Right atrium auricular region (tissue), 2 donors: ENCODE data around the gene RSPO4. TPM values are rescaled to one million over a fixed set of nuclear protein-coding genes. Genes with fewer than 3 reads are reported as not detected.

Experiments used
- DNase-seq: peaks from one replicate; pipeline ENCODE4 v3.0.0-alpha.2; 2019; ENCODE audit warnings: low spot score
- H3K27ac ChIP-seq, 2 donors: fragments of 200-600 bp; sonication (generic); 1 replicate in 1 of 2; 2 replicates in 1 of 2; pipeline ENCODE4 v1.5.1; 2016 to 2019
- H3K27me3 ChIP-seq, 2 donors: fragments of 200-600 bp; sonication (generic); one replicate each; pipeline versions ENCODE4 v1.5.1 to v1.6.0; 2017 to 2019
- H3K36me3 ChIP-seq: fragments of 200-600 bp; sonication (generic); one replicate; pipeline ENCODE4 v1.5.1; 2016
- H3K4me1 ChIP-seq, 2 donors: fragments of 200-600 bp; sonication (generic); one replicate each; pipeline versions ENCODE4 v1.5.1 to v1.6.0; 2017 to 2019
- H3K4me3 ChIP-seq, 2 donors: fragments of 200-600 bp; sonication (generic); 1 replicate in 1 of 2; 2 replicates in 1 of 2; pipeline ENCODE4 v1.5.1; 2017 to 2019; ENCODE audit warnings: mild to moderate bottlenecking in 1 of 2, moderate library complexity in 1 of 2
- H3K9me3 ChIP-seq, 2 donors: fragments of 200-600 bp; sonication (generic); one replicate each; pipeline ENCODE4 v1.5.1; 2019
- total RNA-seq, 2 donors: library from RNA; depleted of rRNA; stranded (reverse); fragments of >200 nt; gene quantifications; one replicate each; pipeline ENCODE4 v1.1.0, GENCODE V29; 2016
- TF ChIP-seq, protein P1 (sequence below), 2 donors: fragments of 200-600 bp; sonication (generic); IDR thresholded peaks; one replicate each; pipeline ENCODE4 v1.5.1; 2019; ENCODE audit warnings: antibody characterized with exemption in 2 of 2

Gene RSPO4
- total RNA-seq, 2 donors from 2014 or later = 0.15 to 0.20 TPM

DNA sequence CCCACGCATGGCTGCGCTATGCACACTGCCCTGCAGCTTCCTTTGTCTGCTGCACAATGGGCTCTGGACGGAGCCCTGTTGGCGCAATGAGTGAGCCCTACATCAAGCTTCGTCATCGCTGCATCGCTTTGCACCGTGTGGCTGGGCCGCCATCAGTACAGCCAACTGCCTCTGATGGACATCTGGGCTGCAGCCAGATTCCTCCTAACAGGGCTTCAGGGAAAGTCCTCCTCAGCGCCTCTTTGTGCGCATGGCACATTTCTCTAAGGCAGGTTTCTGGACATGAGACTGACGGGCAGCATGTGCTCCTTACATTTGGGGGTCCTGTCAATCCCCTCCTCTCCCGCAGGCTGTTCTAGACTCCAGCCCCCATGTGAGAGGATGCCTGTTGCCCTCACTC is 56.3 kb downstream of the RSPO4 start:
- H3K36me3 ChIP-seq = no peaks in the 10 kb centered on the region
- no peaks in the 10 kb centered on the region for H3K27me3 ChIP-seq
- DNase-seq = no peak
- H3K9me3 ChIP-seq = no peaks in the 10 kb centered on the region
- H3K4me1 ChIP-seq = no peaks in the 10 kb centered on the region
- TF ChIP-seq, protein P1, sequence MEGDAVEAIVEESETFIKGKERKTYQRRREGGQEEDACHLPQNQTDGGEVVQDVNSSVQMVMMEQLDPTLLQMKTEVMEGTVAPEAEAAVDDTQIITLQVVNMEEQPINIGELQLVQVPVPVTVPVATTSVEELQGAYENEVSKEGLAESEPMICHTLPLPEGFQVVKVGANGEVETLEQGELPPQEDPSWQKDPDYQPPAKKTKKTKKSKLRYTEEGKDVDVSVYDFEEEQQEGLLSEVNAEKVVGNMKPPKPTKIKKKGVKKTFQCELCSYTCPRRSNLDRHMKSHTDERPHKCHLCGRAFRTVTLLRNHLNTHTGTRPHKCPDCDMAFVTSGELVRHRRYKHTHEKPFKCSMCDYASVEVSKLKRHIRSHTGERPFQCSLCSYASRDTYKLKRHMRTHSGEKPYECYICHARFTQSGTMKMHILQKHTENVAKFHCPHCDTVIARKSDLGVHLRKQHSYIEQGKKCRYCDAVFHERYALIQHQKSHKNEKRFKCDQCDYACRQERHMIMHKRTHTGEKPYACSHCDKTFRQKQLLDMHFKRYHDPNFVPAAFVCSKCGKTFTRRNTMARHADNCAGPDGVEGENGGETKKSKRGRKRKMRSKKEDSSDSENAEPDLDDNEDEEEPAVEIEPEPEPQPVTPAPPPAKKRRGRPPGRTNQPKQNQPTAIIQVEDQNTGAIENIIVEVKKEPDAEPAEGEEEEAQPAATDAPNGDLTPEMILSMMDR (IDR thresholded peaks at IDR 0.05) = no peak
- no peak overlapping the region for H3K4me3 ChIP-seq
- no peak overlapping the region for H3K27ac ChIP-seq

DNA sequence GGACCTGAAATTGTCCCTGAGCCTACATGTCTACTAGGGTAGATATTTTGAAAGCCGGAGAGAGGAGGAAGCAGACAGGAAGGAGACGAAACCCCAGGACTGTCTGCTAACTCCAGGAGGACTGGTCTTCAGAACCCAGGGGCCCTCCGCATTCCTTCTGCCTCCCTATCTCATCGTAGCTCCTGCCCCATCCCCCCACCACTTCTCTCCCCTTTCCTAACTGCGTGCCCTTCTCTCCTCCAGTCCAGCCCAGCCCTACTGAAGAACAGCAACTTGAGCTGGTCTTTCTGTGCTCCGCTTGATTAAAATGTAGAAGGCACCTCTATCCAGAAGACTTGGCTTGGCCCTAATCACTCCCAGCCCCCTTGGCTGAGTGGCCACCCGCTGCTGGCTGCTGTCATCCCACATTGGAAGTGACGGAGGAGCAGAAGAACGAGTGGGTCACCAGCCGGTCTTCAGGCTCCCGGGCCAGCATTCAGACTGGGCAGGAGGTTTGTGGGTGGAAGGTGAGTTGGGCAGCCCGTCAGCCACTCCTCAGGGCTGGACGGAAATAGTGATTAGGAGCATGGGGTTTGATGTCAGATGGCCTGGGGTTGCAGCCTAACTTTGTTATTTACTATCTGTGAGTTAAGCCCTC is 57.2 kb downstream of the RSPO4 start:
- Histone ChIP-seq H3K27me3 (no peaks in the 10 kb centered on the region), H3K9me3 (no peaks in the 10 kb centered on the region), H3K36me3 (no peaks in the 10 kb centered on the region), H3K4me1 (no peaks in the 10 kb centered on the region), H3K27ac (no peak overlapping the region), H3K4me3 (no peak overlapping the region)
- TF ChIP-seq, protein P1 (IDR thresholded peaks at IDR 0.05) = no peak
- DNase-seq = no peak

DNA sequence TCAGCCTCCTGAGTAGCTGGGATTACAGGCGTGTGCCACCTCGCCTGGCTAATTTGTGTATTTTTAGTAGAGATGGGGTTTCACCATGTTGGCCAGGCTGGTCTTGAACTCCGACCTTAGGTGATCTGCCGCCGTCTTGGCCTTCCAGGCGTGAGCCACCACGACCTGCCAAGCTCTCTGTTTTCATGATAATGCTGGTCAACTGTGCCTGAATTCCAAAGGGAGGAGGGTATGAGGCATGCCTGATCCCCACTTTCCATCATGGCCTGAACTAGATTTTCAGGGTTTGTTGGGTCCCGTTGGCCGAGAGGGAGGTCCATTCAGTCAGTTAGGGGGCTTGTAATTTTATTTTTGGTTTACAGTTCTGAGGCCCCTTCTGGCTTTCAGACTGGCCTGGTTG is 58.0 kb downstream of the RSPO4 start:
- TF ChIP-seq, protein P1 (IDR thresholded peaks at IDR 0.05) = no peak
- Histone ChIP-seq H3K4me3 (no peak overlapping the region), H3K27me3 (no peaks in the 10 kb centered on the region), H3K36me3 (no peaks in the 10 kb centered on the region), H3K4me1 (no peaks in the 10 kb centered on the region), H3K9me3 (no peaks in the 10 kb centered on the region), H3K27ac (no peak overlapping the region)
- no peak for DNase-seq

DNA sequence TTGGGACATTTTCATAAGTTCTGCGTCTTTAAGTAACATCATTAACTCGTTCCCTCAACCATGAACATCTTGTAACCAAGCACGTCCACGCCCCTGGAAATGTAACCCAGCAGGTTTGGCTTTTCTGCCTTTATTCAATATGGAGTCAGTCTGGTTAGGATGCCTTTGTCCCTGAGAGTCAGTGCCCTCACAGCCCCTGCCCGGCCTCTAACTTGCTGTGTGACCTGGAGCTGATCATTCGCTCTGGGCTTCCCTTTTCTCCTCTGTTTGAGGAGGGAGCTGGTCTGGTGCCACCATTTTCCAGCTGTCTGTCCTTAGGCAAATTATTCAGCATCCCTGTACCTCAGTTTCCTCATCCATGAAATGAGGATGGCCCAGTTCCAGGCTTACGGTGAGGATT is 59.5 kb downstream of the RSPO4 start:
- TF ChIP-seq, protein P1 (IDR thresholded peaks at IDR 0.05) = no peak
- H3K9me3 ChIP-seq = no peaks in the 10 kb centered on the region
- H3K27me3 ChIP-seq = no peaks in the 10 kb centered on the region
- no peaks in the 10 kb centered on the region for H3K36me3 ChIP-seq
- H3K4me3 ChIP-seq = no peak overlapping the region
- H3K27ac ChIP-seq = no peak overlapping the region
- H3K4me1 ChIP-seq = no peaks in the 10 kb centered on the region
- DNase-seq = no peak

DNA sequence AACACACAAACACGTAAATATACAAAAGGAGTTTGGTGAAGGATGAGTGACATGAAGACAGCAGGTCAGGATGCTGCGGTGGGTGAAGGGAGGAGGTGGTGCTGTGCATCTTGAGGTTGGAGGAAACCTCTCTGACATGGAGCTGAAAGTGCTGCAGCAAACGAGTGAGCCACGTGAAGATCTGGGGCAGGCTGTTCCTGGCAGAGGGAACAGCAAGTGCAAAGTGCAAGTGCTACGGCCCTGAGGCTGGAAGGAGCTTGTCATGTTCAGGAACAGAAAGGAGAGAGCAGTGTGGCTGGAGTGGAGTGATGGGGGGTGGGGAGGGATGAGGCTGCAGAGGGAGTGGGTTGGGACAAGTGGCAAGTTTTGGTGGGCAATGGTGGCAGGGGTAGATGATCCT is 61.2 kb downstream of the RSPO4 start:
- Histone ChIP-seq H3K27me3 (no peaks in the 10 kb centered on the region), H3K36me3 (no peaks in the 10 kb centered on the region), H3K4me3 (no peak overlapping the region), H3K4me1 (no peaks in the 10 kb centered on the region), H3K27ac (no peak overlapping the region), H3K9me3 (no peaks in the 10 kb centered on the region)
- DNase-seq = no peak
- TF ChIP-seq, protein P1 (IDR thresholded peaks at IDR 0.05) = no peak

DNA sequence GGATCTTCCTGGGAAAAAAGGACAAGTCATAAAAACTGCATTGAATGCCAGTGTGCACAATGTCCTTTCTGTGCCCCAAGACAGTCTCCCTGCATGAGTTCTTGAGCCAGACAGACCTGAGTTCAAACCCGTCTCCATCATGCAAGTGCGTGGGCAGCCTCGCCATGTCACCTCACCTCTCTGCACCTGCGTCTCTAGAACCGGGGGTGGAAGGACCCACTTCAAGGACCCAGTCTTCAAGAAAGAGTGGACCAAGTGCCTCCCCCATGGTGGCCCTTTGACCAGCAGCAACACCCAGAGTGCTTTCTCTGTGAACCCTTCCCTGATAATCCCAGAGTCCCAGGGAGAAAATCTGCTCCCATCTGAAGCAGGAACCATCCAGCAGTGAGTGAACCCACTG is 62.5 kb downstream of the RSPO4 start:
- H3K4me1 ChIP-seq = no peaks in the 10 kb centered on the region
- no peak for DNase-seq

More for the DNA sequence above, 62.5 kb downstream of the RSPO4 start:
- TF ChIP-seq, protein P1 (IDR thresholded peaks at IDR 0.05) = no peak
- Histone ChIP-seq H3K27ac (no peak overlapping the region), H3K36me3 (no peaks in the 10 kb centered on the region), H3K9me3 (no peaks in the 10 kb centered on the region), H3K27me3 (no peaks in the 10 kb centered on the region), H3K4me3 (no peak overlapping the region)
